GM21528 (cell line): ENCODE results near the gene WAPL.
"Not testable (repeated sequence)": the region's sequence is repeated elsewhere in the genome, so short reads cannot be mapped to it uniquely, and the experiment has no call there.

Experiments
- ATAC-seq: cut with Tn5 transposase; IDR thresholded peaks from one replicate; pipeline ENCODE4 v1.9.1; 2021; ENCODE audit warnings: mild to moderate bottlenecking, moderate library complexity; ENCODE audit not compliant: unreplicated experiment, low FRiP score

WAPL gene

DNA sequence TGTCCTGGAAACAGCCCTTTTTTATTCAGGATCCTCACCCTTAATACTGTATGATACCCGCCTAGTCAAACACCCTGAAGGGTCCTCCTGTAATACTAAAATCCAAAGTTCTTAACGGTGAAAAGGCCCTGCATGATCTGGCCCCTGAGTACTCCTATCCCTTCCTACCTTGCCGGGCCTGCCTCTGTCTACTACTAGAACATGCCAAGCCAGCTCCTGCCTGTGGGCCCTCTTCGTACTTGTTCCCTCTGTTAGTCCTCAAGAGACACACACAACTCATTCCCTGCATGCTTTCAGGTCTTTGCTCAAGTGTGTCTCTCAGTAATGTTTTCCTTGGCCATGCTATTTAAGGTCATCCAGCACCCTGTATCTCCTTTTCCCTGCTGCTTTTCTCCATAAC lies 5.0 kb upstream of the WAPL start:
- no peak for ATAC-seq

DNA sequence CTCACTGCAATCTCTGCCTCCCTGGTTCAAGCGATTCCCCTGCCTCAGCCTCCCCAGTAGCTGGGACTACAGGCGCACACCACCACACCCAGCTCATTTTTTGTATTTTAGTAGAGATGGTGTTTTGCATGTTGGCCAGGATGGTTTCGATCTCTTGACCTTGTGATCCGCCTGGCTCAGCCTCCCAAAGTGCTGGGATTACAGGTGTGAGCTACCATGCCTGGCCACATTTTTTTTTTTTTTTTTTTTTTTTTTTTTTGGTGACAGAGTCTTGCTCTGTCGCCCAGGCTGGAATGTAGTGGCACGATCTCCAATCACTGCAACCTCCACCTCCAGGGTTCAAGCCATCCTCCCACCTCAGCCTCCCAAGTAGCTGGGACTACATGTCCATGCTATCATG lies 4.1 kb upstream of the WAPL start:
- not testable (repeated sequence) for ATAC-seq

DNA sequence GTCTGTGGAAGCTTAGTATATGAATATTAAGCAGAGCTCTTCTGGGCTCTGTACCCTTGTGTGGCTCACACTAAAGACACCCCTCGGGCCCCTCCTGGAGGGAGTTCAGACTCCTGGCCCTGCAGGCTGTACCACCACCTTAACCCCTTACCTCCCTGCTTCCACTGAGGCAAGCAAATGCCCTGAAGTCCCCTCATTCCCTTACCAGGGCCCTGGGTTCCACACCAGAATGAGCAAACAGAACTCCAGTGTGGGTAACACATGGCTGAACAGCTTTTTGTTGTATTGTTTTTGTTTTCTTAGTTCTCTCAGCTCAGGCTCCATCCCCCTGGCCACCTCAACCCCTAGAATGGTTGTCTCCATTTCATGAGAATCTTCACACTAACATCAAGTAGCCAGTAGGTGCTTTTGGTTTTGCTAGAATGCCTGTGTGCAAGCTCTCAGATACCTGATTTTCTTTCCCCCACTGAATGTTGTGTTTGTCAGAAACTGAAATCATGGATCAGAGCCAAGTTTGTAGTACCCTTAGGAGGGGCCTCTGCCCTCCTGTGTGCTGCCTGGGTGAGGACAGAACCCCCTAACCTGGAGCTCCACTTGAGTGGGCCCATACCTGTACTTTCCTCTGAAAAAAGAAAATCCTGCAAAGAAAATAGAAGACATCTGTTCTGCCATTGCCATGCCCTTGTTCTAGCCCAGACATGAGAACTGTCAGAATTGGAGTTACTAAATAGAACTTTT lies 2.8 kb upstream of the WAPL start:
- ATAC-seq, result no peak

DNA sequence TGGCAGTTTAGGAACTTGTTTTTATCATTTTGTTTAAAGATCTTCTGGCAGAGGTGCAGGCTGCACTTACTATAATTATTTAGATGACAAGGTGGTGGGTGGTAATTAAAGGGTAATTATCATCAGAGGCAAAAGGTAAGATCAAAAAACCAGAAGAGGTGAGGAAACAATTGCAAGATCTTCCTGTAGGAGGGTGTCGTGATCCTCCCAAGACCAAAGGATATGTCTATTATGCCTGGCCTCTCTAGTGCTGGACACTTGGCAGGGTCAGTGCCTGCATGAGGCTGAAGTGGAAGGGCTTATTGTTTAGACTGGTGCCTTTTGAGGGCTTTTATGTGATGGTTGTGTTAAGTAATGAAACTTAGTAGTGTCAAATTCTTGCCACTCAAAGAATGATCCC lies 1.8 kb upstream of the WAPL start:
- no peak for ATAC-seq

DNA sequence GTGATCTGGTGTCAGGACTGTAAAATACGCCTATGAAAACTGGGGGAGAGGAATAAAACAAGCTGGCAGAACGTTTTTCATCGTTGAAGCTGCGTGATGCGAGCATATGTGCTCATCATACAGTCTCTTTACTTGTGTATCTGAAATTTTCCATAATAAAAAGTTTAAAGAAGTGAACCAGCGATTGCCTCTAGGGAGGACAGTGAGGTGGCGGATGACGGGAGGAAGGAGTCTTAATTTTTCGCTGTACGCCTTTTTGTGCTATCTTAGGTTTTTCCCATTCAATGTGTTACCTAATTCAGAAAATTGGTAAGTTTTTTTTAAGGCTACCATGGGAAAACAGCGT lies 891 bp upstream of the WAPL start:
- no peak for ATAC-seq

DNA sequence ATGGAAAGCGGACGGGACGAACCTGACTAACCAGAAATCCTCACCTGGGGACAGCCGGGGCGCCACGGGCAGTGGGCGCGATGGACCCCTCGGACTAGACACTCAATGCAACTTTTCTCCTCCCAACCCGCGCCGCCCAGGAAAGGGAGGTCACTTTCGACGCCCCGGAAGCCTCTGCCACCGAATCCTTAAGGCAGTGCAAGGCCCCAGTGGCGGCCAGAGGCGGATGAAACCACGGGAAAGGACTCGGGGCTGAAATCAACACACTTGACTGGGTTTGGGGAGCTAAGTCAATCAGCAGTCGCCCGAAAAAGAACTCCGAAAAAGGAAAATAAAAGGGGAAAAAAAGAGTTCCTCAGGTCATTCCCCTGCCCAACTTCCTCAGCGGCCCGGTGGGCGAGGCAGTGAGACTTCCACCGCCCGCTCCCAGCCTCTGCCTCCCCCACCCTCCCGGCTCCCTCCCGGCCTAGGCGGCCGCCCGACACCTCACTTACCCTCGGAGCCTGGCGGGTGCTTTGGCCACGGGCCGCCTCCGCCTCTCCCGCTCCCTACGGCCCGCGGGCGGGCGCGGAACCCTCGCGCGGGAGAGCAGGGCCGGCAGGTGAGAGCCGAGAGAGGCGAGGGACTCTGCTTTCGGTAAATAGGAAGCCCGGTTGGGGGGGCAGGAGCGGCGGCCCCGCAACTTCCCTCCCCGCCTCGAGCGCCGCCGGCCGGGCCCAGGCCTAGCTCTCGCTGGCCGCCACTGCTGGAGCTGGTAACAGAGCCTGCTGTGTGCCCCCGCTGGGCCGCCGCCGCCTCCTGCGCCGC lies 518 bp downstream of the WAPL start:
- ATAC-seq, result peak; percentile 32

DNA sequence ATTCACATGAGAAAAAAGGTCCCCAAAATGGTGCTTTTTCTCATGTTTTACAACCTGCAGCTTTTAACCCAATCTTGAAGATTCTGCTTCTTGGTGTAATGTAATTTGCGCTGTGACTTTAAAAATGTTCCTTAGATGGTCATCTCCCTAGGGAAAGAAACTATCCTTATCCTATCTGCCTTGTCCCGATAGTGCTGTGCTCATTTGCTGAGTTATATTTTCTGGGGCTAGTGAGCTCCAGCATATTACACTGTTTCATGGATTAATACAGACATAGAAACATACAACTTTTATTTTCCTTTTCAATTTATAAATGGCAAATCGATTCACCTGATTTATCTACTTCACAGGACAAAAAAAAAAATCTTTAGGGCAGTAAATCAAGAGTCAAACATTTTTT lies 2.8 kb downstream of the WAPL start:
- ATAC-seq, result no peak

DNA sequence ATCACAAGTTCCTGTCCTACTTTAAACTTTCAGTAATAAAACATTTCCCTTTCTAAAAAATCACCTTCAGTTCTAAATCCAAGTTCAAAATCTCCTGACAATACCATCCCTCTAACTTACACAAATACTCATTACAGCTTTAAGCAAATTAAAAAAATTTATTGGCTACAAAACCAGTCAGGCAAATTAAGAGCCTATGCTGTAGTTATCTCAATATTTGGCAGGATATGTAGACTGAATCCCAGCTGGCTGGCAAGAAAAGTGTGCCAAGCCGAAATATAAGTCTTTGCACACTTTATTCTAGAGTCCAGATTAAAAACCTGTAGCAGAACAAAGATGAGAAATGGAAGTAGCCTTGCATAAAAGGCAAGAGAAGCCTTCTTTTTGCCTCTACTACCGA lies 9.5 kb downstream of the WAPL start:
- no peak for ATAC-seq

DNA sequence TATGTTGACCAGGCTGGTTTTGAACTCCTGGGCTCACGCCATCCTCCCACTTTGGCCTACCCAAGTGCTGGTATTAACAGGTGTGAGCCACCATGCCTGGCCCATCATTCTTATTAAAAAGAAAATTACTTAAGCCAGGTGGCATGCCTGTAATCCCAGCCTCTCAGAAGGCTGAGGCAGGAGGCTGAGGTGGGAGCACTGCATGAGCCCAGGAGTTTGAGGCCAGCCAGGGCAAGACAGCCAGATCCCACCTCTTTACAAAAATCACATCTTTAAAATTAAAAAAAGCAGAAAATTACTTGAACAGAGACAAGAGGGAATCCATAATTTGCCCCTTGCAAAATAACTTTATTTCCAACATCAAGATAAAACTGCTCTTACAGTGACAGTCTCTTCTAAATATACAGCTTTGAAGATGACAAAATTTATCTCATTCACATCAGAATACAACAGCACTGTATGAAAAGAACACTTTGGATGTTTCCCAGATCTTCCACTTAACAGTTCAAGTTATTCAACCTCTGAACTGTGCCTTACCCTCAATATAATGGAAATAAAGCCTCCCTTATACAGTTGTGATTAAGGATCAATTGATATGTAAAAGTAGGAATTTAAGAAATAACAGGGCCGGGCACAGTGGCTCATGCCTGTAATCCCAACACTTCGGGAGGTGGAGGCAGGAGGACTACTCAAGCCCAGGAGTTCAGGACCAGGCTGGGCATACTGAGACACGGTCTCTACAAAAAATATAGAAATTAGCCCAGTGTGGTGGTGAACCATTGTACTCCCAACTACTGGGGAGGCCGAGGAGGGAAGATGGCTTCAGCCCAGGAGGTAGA lies 10.3 kb downstream of the WAPL start:
- no peak for ATAC-seq

DNA sequence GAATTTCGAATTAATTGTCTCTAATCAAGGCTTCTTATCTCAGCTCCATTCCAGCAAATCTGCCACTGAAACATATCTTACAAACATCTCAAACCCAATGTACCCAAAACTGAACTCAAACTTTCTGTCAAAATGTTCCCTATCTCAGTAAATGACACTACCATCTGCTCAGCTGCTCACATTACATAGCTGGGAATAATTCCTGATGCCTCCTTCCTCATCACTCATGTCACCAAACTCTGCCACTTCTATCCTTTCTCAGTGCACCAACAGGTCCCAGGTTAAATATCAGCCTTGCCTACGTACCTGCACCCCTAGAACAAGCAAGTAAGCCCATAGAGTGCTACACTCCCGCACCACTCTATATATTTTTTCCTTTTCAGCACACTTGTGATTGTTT lies 12.4 kb downstream of the WAPL start:
- ATAC-seq, result no peak

DNA sequence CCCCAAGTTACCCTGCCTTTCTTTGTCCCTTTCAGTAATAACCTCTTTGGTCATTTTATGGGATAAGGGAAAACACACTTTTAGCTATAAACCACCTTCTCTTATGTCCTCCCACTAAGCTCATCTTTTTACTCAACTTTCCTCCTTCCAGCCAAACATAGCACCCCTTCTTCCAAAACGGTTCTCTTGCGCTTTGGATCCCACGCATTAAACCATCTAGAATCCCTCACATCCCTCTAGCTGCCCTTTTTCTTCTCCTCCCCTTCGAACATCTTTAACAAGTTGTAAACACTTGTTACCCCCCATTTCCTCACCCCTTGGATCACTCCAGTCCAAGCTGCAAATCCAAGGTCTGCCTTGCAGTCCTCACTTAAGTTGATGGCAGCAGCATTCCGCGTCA lies 13.4 kb downstream of the WAPL start:
- no peak for ATAC-seq

DNA sequence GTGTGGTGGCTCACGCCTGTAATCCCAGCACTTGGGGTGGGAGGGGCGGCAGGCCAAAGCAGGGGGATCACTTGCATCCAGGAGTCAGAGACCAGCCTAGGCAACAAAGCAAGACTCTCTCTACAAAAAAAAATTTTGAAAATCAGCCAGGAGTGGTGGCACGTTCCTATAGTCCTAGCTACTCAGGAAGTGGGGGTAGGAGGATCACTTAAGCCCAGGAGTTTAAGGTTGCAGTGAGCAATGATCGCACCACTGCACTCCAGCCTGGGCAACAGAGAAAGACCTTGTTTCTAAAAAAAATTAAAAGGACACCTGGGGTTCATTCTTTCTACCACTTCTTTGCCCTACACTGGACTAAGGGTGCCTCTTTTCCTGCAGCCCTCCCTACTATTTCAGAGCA lies 15.1 kb downstream of the WAPL start:
- no peak for ATAC-seq

DNA sequence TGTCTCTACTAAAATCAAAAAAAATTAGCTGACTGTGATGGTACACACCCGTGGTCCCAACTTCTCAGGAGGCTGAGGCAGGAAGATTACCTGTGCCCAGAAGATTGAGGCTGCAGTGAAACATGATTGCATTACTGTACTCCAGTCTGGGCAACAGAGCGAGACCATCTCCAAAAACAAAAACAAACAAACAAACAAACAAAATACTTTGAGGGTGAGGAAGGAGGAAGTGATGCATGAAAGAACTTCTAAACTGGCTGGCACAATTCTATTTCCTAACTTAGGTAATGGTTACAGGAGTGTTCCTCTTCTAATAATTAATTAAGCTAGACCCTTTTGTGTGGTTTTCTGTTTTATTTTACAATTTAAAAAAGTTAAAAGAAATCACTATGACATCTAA lies 15.5 kb downstream of the WAPL start:
- no peak for ATAC-seq

DNA sequence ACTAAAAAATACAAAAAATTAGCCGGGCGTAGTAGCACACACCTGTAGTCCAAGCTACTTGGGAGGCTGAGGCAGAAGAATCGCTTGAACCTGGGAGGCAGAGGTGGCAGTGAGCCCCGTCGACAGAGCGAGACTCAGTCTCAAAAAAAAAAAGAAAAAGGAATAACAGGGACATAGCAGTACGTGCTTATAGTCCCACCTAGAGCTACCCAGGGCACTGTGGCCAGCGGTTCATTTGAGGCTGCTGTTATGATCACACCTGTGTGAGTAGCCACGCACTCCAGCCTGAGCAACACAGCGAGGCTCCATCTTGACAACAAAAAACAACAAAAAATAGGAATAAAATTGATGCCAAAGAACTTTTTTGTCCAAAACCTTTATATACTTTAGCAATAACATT lies 17.1 kb downstream of the WAPL start:
- ATAC-seq, result no peak

DNA sequence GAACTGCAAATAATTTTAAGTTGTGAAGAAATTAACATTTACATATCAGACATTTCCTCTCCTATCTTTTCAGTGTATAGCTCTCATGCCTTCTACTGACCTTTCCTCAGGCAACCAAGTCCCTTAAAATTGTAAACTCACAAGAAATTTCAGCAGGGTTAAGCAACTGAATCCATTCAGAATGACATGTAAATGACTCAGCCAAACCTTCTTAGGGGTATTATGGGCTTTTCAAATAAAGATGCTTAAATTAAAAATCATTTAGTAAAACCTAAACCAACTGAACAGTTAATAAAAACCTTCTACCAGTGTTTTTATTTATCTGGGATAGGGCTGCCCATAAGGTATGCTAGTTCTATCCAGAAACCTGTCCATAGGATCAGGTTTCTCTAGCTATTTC lies 20.7 kb downstream of the WAPL start:
- no peak for ATAC-seq

DNA sequence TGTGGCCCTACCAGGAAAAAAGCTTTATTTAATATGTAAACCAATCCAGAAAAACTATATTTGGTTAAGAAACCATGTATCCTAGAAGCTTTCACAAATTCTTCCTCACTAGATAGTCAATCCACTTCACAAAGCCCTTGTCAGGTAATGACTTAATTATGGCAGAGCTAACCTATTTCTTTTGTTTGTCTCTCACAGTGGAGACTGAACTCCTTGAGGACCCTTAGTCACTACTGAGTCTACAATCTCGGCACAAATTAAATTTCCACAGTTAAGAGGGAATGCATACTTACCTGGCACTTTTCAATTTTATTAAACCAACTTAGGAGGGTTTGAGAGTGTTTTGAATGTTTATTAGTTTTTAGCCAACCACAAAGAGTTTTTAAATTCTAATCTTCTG lies 23.0 kb downstream of the WAPL start:
- no peak for ATAC-seq

DNA sequence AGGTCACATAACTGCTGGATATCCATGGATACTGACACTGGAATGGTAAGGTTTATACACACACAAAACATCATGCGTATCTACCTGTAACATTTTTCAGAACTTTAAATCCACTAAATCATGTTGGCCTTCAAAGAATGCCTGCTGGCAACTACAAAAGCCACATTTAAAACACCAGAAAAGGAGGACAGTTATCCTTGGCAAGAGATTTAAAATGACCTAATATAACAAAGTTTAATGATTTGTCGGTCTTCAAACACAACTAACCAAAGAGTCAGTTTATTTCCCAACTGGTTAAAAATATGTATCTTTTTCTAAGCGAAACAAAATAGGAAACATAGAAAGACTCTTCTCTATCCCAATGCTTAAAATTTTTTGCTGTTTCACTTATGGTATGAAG lies 24.0 kb downstream of the WAPL start:
- no peak for ATAC-seq

DNA sequence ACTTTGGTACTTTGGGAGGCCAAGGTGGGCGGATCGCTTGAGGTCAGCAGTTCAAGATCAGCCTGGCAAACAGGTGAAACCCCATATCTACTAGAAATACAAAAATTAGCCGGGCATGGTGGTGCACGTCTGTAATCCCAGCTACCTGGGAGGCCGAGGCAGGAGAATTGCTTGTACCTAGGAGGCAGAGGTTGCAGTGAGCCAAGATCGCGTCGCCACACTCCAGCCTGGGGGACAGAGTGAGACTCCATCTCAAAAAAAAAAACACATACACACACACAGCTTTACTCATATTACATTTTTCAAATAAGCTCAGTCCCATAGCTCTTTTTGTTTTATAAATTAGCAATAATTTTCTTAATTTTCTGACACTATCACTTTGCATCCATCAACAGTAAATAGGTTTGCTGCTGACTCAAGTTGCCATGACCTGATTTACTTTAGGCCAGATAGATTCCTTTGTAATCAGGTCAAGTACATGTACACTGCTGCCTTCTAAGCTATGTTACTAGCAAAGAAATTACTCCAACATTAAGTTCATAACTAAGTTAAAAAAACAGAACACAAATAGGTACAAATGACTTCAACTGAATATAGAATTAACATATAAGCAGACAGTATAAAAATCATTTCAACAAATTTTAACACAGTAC lies 31.5 kb downstream of the WAPL start:
- no peak for ATAC-seq

DNA sequence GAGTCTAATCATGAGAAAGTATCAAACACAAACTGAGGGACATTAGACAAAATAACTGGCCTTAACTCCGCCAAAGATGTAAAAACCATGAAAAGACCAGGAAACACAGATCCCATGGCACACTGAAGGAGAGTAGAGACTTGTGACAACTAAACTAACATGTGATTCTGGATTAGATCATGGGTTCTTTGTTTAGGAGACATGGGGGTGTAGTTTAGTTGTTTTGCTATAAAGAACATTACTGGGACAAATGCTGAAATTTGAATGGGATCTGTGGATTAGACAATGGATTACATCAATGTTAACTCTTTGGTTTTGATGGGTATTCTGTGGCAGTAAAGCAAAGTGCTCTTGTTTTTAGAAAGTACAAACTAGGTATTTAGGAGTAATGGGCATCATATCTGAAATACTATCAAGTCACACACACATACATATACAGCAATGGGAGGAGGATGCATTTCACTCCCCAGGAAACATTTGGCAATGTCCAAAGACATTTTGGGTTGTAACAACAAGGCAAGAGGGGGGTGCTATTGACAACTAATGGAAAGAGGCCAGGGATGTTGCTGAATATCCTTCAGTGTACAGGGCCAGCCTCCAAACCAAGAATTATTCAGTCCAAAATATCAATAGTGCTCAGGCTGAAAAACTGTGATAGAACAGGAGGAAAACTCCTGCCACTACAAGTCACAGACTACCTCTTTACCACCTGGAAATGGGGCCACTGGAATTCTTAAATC lies 32.4 kb downstream of the WAPL start:
- no peak for ATAC-seq

DNA sequence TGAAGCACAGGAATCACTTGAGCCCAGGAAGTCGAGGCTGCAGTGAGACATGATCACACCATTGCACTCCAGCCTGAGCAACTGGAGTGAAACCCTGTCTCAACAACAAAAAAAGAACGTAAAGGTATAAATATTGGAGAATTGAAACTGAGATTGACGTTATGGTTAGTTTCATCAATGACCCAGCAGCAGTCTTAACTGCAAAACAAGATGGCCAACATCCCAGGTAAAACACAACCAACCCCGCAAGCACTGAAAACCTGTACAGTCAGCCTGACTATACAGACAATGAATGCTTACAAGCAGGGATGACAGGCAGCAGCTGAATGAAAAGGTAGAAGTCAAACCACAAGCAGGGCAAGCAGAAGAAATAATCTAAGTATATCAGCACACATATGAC lies 34.7 kb downstream of the WAPL start:
- peak; percentile 66 for ATAC-seq
